ENCODE results near the gene PITPNB.

- no peak for TF ChIP-seq CTCF (conservative IDR thresholded peaks at IDR 0.05)
- TF ChIP-seq ZFX (IDR thresholded peaks at IDR 0.05), result no peak
These were observed 86.5 kb downstream of the PITPNB start for GRCh38 chr22:27832606-27833005.
